Omental fat pad (tissue), 4 donors: ENCODE measurements around the gene CCN5. TPM values are rescaled to one million over a fixed set of nuclear protein-coding genes. Genes with fewer than 3 reads are reported as not detected.

Source experiments
- ATAC-seq: fragments of 150-250 bp; one replicate; pipeline ENCODE4 v1.9.1; 2016; ENCODE audit warnings: mild to moderate bottlenecking, moderate library complexity; ENCODE audit not compliant: low FRiP score
- DNase-seq: peaks from one replicate; pipeline ENCODE4 v3.0.0-alpha.2; 2019; ENCODE audit warnings: low spot score
- total RNA-seq, 4 donors: library from RNA; depleted of rRNA; stranded (reverse); fragments of >200 nt; gene quantifications; one replicate each; pipeline ENCODE4 v1.1.0, GENCODE V29; 2016
- TF ChIP-seq, protein P1 (sequence below), 3 donors: fragments of 450-650 bp; IDR thresholded peaks; one replicate each; pipeline ENCODE4 v1.5.1; 2016 to 2017; ENCODE audit warnings: antibody characterized with exemption in 3 of 3, mild to moderate bottlenecking in 3 of 3, moderate library complexity in 2 of 3

The CCN5 gene
- total RNA-seq, 4 donors from 2014 or later, result 25.9 to 81.7 (median 61.3) TPM

- TF ChIP-seq, protein P1, sequence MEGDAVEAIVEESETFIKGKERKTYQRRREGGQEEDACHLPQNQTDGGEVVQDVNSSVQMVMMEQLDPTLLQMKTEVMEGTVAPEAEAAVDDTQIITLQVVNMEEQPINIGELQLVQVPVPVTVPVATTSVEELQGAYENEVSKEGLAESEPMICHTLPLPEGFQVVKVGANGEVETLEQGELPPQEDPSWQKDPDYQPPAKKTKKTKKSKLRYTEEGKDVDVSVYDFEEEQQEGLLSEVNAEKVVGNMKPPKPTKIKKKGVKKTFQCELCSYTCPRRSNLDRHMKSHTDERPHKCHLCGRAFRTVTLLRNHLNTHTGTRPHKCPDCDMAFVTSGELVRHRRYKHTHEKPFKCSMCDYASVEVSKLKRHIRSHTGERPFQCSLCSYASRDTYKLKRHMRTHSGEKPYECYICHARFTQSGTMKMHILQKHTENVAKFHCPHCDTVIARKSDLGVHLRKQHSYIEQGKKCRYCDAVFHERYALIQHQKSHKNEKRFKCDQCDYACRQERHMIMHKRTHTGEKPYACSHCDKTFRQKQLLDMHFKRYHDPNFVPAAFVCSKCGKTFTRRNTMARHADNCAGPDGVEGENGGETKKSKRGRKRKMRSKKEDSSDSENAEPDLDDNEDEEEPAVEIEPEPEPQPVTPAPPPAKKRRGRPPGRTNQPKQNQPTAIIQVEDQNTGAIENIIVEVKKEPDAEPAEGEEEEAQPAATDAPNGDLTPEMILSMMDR (IDR thresholded peaks at IDR 0.05), result no peak
- ATAC-seq, result peak; percentile 4
- no peak for DNase-seq
Measured at GRCh38 chr20:44691424-44692423, 23.4 kb upstream of the CCN5 start.

- ATAC-seq (peak; percentile 90), DNase-seq (no peak)
- TF ChIP-seq, protein P1 (IDR thresholded peaks at IDR 0.05), result no peak
Measured at GRCh38 chr20:44692932-44693480, 22.2 kb upstream of the CCN5 start.

- TF ChIP-seq, protein P1 (IDR thresholded peaks at IDR 0.05), result no peak
- DNase-seq (no peak), ATAC-seq (no peak)
Measured at GRCh38 chr20:44693627-44694026, 21.5 kb upstream of the CCN5 start.

GRCh38 chr20:44694159-44694558 lies 21.0 kb upstream of the CCN5 start:
- no peak for ATAC-seq
- TF ChIP-seq, protein P1 (IDR thresholded peaks at IDR 0.05), result no peak
- no peak for DNase-seq

- DNase-seq (no peak), ATAC-seq (no peak)
- TF ChIP-seq, protein P1 (IDR thresholded peaks at IDR 0.05), result no peak
Measured at GRCh38 chr20:44695295-44695673, 19.9 kb upstream of the CCN5 start.

- DNase-seq, result no peak
- TF ChIP-seq, protein P1 (IDR thresholded peaks at IDR 0.05), result no peak
- ATAC-seq, result no peak
Measured at GRCh38 chr20:44695674-44696300, 19.4 kb upstream of the CCN5 start.
